HG03565 (cell line): ENCODE data around the gene CAD.
"Not testable (repeated sequence)": the region's sequence is repeated elsewhere in the genome, so short reads cannot be mapped to it uniquely, and the experiment has no call there.

Experiments used
- ATAC-seq: cut with Tn5 transposase; IDR thresholded peaks from one replicate; pipeline ENCODE4 v1.9.1; 2021; ENCODE audit warnings: mild to moderate bottlenecking, moderate library complexity; ENCODE audit not compliant: unreplicated experiment

Gene CAD

GRCh38 chr2:27217173-27218121 lies at the start of gene CAD:
Gene CAD (plus strand): TSS chr2:27217369. CDS start chr2:27217552, 183 bp downstream.
- ATAC-seq, result peak; percentile 55

GRCh38 chr2:27170581-27171337 lies 46.4 kb upstream of the CAD start:
- no peak for ATAC-seq

- no peak for ATAC-seq
Measured at GRCh38 chr2:27171351-27171848, 45.8 kb upstream of the CAD start.

- ATAC-seq, result no peak
Measured at GRCh38 chr2:27174638-27175037, 42.5 kb upstream of the CAD start.

- no peak for ATAC-seq
Measured at GRCh38 chr2:27175330-27175729, 41.8 kb upstream of the CAD start.

GRCh38 chr2:27175781-27176180 lies 41.4 kb upstream of the CAD start:
- not testable (repeated sequence) for ATAC-seq

GRCh38 chr2:27177441-27178351 lies 39.5 kb upstream of the CAD start:
- no peak for ATAC-seq

GRCh38 chr2:27178469-27178868 lies 38.7 kb upstream of the CAD start:
- no peak for ATAC-seq

- no peak for ATAC-seq
Measured at GRCh38 chr2:27179344-27180000, 37.7 kb upstream of the CAD start.

- ATAC-seq, result no peak
Measured at GRCh38 chr2:27182346-27182745, 34.8 kb upstream of the CAD start.

GRCh38 chr2:27184115-27184514 lies 33.1 kb upstream of the CAD start:
- ATAC-seq, result no peak

GRCh38 chr2:27185331-27186026 lies 31.7 kb upstream of the CAD start:
- no peak for ATAC-seq

GRCh38 chr2:27186613-27187345 lies 30.4 kb upstream of the CAD start:
- no peak for ATAC-seq

- ATAC-seq, result no peak
Measured at GRCh38 chr2:27189989-27190388, 27.2 kb upstream of the CAD start.

- ATAC-seq, result no peak
Measured at GRCh38 chr2:27191070-27191829, 25.9 kb upstream of the CAD start.

GRCh38 chr2:27194538-27195354 lies 22.4 kb upstream of the CAD start:
- no peak for ATAC-seq

- not testable (repeated sequence) for ATAC-seq
Measured at GRCh38 chr2:27195799-27196198, 21.4 kb upstream of the CAD start.
